ACHN (cell line): ENCODE measurements around the gene EBF3.

ENCODE experiments used
- DNase-seq: peaks from one replicate; pipeline ENCODE4 v3.0.0-alpha.2; 2015
- in situ Hi-C: cut with HindIII; loops from 2 replicates; pipeline ENCODE4 v1.10.0; 2017; ENCODE audit warnings: low sequenced_read_pairs, low pct_ligation_motif_present, low pct_unique_long_range_greater_than_20kb

EBF3 gene

GRCh38 chr10:129962031-129962871 is 1.8 kb downstream of the EBF3 start:
- peak; percentile 52 for DNase-seq
- in situ Hi-C loops = no loop called here

- in situ Hi-C loops = no loop called here
- DNase-seq = no peak
Measured at GRCh38 chr10:129961157-129961701, 2.8 kb downstream of the EBF3 start.

GRCh38 chr10:129960481-129961156 is 3.5 kb downstream of the EBF3 start:
- in situ Hi-C loops = no loop called here
- DNase-seq = no peak

- in situ Hi-C loops = no loop called here
Measured at GRCh38 chr10:129959544-129960480, 4.3 kb downstream of the EBF3 start.

GRCh38 chr10:129958629-129959543 is 5.2 kb downstream of the EBF3 start:
- in situ Hi-C loops = no loop called here
- DNase-seq = no peak

More at GRCh38 chr10:129959544-129960480, 4.3 kb downstream of the EBF3 start:
- DNase-seq = no peak

GRCh38 chr10:129958148-129958628 is 5.9 kb downstream of the EBF3 start:
- peak; percentile 22 for DNase-seq
- in situ Hi-C loops = no loop called here

GRCh38 chr10:129956876-129957673 is 7.0 kb downstream of the EBF3 start:
- peak; percentile 51 for DNase-seq
- in situ Hi-C loops = no loop called here

- in situ Hi-C loops = no loop called here
- DNase-seq = no peak
Measured at GRCh38 chr10:129956286-129956670, 7.8 kb downstream of the EBF3 start.

- in situ Hi-C loops = no loop called here
Measured at GRCh38 chr10:129955601-129956285, 8.3 kb downstream of the EBF3 start.

GRCh38 chr10:129954492-129955315 is 9.4 kb downstream of the EBF3 start:
- no peak for DNase-seq
- in situ Hi-C loops = no loop called here

More at GRCh38 chr10:129955601-129956285, 8.3 kb downstream of the EBF3 start:
- peak; percentile 92 for DNase-seq

GRCh38 chr10:129953119-129954051 is 10.7 kb downstream of the EBF3 start:
- DNase-seq = no peak
- in situ Hi-C loops = no loop called here

- in situ Hi-C loops = no loop called here
- DNase-seq = no peak
Measured at GRCh38 chr10:129952378-129953118, 11.5 kb downstream of the EBF3 start.

GRCh38 chr10:129951970-129952265 is 12.2 kb downstream of the EBF3 start:
- no peak for DNase-seq
- in situ Hi-C loops = no loop called here
